Aorta (tissue), 5 donors: ENCODE measurements around the gene FDXR. TPM values are rescaled to one million over a fixed set of nuclear protein-coding genes. Genes with fewer than 3 reads are reported as not detected.
"Not testable (repeated sequence)": the region's sequence is repeated elsewhere in the genome, so short reads cannot be mapped to it uniquely, and the experiment has no call there.

Experiments used
- ATAC-seq: fragments of 200-7000 bp; cut with Tn5 transposase; one replicate; pipeline ENCODE4 v1.9.1; 2022; ENCODE audit warnings: moderate library complexity; ENCODE audit not compliant: low FRiP score
- DNase-seq, 2 donors: peaks; one replicate each; pipeline ENCODE4 v3.0.0-alpha.2; 2020
- H3K27ac ChIP-seq, 2 donors: one replicate each; pipeline ENCODE4 v1.5.1; 2013; ENCODE audit warnings: low read length in 2 of 2, mild to moderate bottlenecking in 2 of 2, moderate library complexity in 2 of 2, control low read depth in 1 of 2, inconsistent platforms in 1 of 2, low read depth in 1 of 2
- H3K27me3 ChIP-seq, 2 donors: one replicate each; pipeline ENCODE4 v1.6.1; 2013; ENCODE audit warnings: control low read depth in 1 of 2, low read length in 1 of 2, mild to moderate bottlenecking in 1 of 2, moderate library complexity in 1 of 2; ENCODE audit not compliant: insufficient read depth in 2 of 2, control insufficient read depth in 1 of 2
- H3K36me3 ChIP-seq, 2 donors: one replicate each; pipeline ENCODE4 v1.6.1; 2013; ENCODE audit warnings: control low read depth in 1 of 2, low read length in 1 of 2, mild to moderate bottlenecking in 1 of 2; ENCODE audit not compliant: insufficient read depth in 2 of 2, control insufficient read depth in 1 of 2
- H3K4me1 ChIP-seq, 2 donors: one replicate each; pipeline ENCODE4 v1.6.1; 2013; ENCODE audit warnings: low read length in 2 of 2, control low read depth in 1 of 2, mild to moderate bottlenecking in 1 of 2, moderate library complexity in 1 of 2; ENCODE audit not compliant: insufficient read depth in 2 of 2, control insufficient read depth in 1 of 2
- H3K4me3 ChIP-seq, 2 donors: one replicate each; pipeline ENCODE4 v1.5.1; 2013; ENCODE audit warnings: low read length in 2 of 2, control low read depth in 1 of 2, mild to moderate bottlenecking in 1 of 2
- H3K9me3 ChIP-seq: one replicate; pipeline ENCODE4 v1.6.1; 2013; ENCODE audit warnings: mild to moderate bottlenecking, low read length; ENCODE audit not compliant: control insufficient read depth
- WGBS, 2 donors: extraction: QIAGEN DNeasy Blood & Tissue Kit; methylation state at CpG; one replicate each; pipeline ENCODE4 v1.1.7; 2013; 5-methylcytosine and 5-hydroxymethylcytosine counted together
- intact Hi-C, 2 donors: fragments of 100-400 bp; cut with DNase I; formaldehyde crosslinking; loops; one replicate each; pipeline versions ENCODE4 v1.14.2 to v1.15.0; 2022
- polyA plus RNA-seq, 2 donors: library from polyadenylated mRNA; stranded (reverse); fragments of 200-250 nt; gene quantifications; one replicate each; pipeline ENCODE4 v1.2.3, GENCODE V29; 2013
- total RNA-seq, 2 donors: library from RNA; stranded (reverse); fragmentation: NEBNext Ultra II Directional; extraction: Animal tissue kit (Norgen Biotek cat#: 25700); gene quantifications; one replicate each; pipeline ENCODE4 v1.2.1, GENCODE V29; 2021
- donor health status: healthy with polysubstance abuse.
- donor health status: Bipolar disorder and iron deficiency.
- donor health status: DM: no; HTN: no; CAD: no.
- donor health status: DM: no; HTN: no; CAD: no.
- donor health status: DM: yes; HTN: yes; CAD: no.

The FDXR gene
- total and polyA plus RNA-seq, 4 donors: 4.0 to 18.1 (median 7.4) TPM

GRCh38 chr17:74875155-74875976 is 2.6 kb upstream of the FDXR start:
- H3K27me3 ChIP-seq: no peaks in the 10 kb centered on the region
- H3K4me1 ChIP-seq: peaks cover 0 to 2% of the 10 kb centered on the region in 2 donors
- no peak overlapping the region for H3K27ac ChIP-seq
- WGBS, 2 donors: 18 to 20% methylated on average over 5 of the region's 5 CpGs
- no peaks in the 10 kb centered on the region for H3K9me3 ChIP-seq
- H3K36me3 ChIP-seq: no peaks in the 10 kb centered on the region
- ATAC-seq (no peak), DNase-seq (no peak)
- intact Hi-C loops: no loop called here
- no peak overlapping the region for H3K4me3 ChIP-seq

GRCh38 chr17:74874615-74875037 is 1.8 kb upstream of the FDXR start:
- H3K9me3 ChIP-seq: no peaks in the 10 kb centered on the region
- intact Hi-C loops: no loop called here
- ATAC-seq (no peak), DNase-seq (no peak)
- WGBS, 2 donors: 96 to 100% methylated on average over 5 of the region's 5 CpGs
- peaks cover 0 to 2% of the 10 kb centered on the region in 2 donors for H3K4me1 ChIP-seq
- no peaks in the 10 kb centered on the region for H3K27me3 ChIP-seq
- H3K27ac ChIP-seq: no peak overlapping the region
- no peaks in the 10 kb centered on the region for H3K36me3 ChIP-seq
- H3K4me3 ChIP-seq: no peak overlapping the region

- H3K36me3 ChIP-seq: no peaks in the 10 kb centered on the region
- peak overlapping the region; percentile 45 for H3K4me3 ChIP-seq
- intact Hi-C loops: no loop called here
- WGBS, 2 donors: 59 to 61% methylated on average over 6 of the region's 6 CpGs
- DNase-seq: no peak
- H3K4me1 ChIP-seq: peaks cover 0 to 2% of the 10 kb centered on the region in 2 donors
- H3K9me3 ChIP-seq: no peaks in the 10 kb centered on the region
- no peak overlapping the region for H3K27ac ChIP-seq
- ATAC-seq: no peak
- H3K27me3 ChIP-seq: no peaks in the 10 kb centered on the region
These were observed 1.2 kb upstream of the FDXR start for GRCh38 chr17:74873874-74874614.

GRCh38 chr17:74873037-74873873 is 461 bp upstream of the FDXR start:
- ATAC-seq: peak; percentile 98
- 0% methylated on average over 55 of the region's 55 CpGs for WGBS, 2 donors

GRCh38 chr17:74871356-74872076 is 1.3 kb downstream of the FDXR start:
- WGBS, 2 donors: 85 to 86% methylated on average over 11 of the region's 11 CpGs
- DNase-seq: no peak
- peaks cover 0 to 2% of the 10 kb centered on the region in 2 donors for H3K4me1 ChIP-seq
- H3K9me3 ChIP-seq: no peaks in the 10 kb centered on the region
- H3K27me3 ChIP-seq: no peaks in the 10 kb centered on the region
- H3K36me3 ChIP-seq: no peaks in the 10 kb centered on the region
- no peak overlapping the region for H3K4me3 ChIP-seq
- no peak overlapping the region for H3K27ac ChIP-seq
- no peak for ATAC-seq
- intact Hi-C loops: no loop called here

More at GRCh38 chr17:74873037-74873873, 461 bp upstream of the FDXR start:
- intact Hi-C loops: no loop called here
- peaks cover 0 to 2% of the 10 kb centered on the region in 2 donors for H3K4me1 ChIP-seq
- peak; percentile 100 for DNase-seq
- H3K27me3 ChIP-seq: no peaks in the 10 kb centered on the region
- peak overlapping the region; percentile 45 for H3K4me3 ChIP-seq
- H3K27ac ChIP-seq: peak overlapping the region in 1 of 2 donors; percentile 77
- H3K9me3 ChIP-seq: no peaks in the 10 kb centered on the region
- H3K36me3 ChIP-seq: no peaks in the 10 kb centered on the region

- H3K27ac ChIP-seq: no peak overlapping the region
- no peaks in the 10 kb centered on the region for H3K9me3 ChIP-seq
- ATAC-seq: no peak
- intact Hi-C loops: no loop called here
- H3K4me1 ChIP-seq: peaks cover 0 to 2% of the 10 kb centered on the region in 2 donors
- no peak for DNase-seq
- no peak overlapping the region for H3K4me3 ChIP-seq
- H3K27me3 ChIP-seq: no peaks in the 10 kb centered on the region
- 79 to 88% methylated on average over 3 of the region's 3 CpGs for WGBS, 2 donors
- H3K36me3 ChIP-seq: no peaks in the 10 kb centered on the region
These were observed 2.3 kb downstream of the FDXR start for GRCh38 chr17:74870512-74870911.

GRCh38 chr17:74870028-74870427 is 2.8 kb downstream of the FDXR start:
- H3K27me3 ChIP-seq, intact Hi-C loops, H3K9me3 ChIP-seq, H3K4me3 ChIP-seq, H3K4me1 ChIP-seq, H3K36me3 ChIP-seq, DNase-seq, H3K27ac ChIP-seq, ATAC-seq: not testable (repeated sequence)
- WGBS, 2 donors: 91 to 94% methylated on average over 9 of the region's 9 CpGs

GRCh38 chr17:74868908-74869255 is 3.9 kb downstream of the FDXR start:
- no peaks in the 10 kb centered on the region for H3K27me3 ChIP-seq
- no peak for ATAC-seq
- intact Hi-C loops: loop anchor here in 1 of 2 donors (5.0 kb wide), 1 partner anchor 92 kb away; the partner anchor contains the start of gene NAT9
- no peaks in the 10 kb centered on the region for H3K36me3 ChIP-seq
- WGBS, 2 donors: 89 to 94% methylated on average over 6 of the region's 6 CpGs
- DNase-seq: no peak
- peaks cover 0 to 2% of the 10 kb centered on the region in 2 donors for H3K4me1 ChIP-seq
- no peak overlapping the region for H3K27ac ChIP-seq
- no peak overlapping the region for H3K4me3 ChIP-seq
- no peaks in the 10 kb centered on the region for H3K9me3 ChIP-seq
